GM12892 (cell line): Measurements from ENCODE around the gene ZP4.

Source experiments
- POLR2A ChIP-seq: IDR thresholded peaks from 2 replicates; pipeline ENCODE4 v1.6.1; 2011; ENCODE audit warnings: low read depth, low read length, control low read depth
- POLR2AphosphoS5 ChIP-seq: IDR thresholded peaks from 2 replicates; pipeline ENCODE4 v1.6.1; 2011; ENCODE audit warnings: low read depth, low read length, control low read depth

DNA sequence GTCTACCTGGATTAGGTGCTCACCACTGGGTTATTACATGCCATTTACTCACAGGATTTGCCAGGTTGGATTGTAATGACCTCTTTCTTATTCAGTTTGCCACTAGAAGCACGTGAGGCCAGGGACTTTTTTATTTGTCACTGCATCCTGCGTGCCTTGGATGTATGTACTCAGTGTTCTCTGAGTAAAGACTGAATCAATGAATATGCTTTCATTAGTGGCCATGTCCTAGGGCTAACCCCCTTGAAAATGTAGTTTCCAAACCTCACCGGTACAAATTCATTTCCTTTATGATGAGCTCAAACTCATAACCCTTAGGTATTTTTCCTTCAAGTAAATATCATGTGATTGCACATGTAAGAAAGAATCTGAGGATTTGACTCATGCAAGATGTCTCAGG lies 1.3 kb upstream of the ZP4 start:
- TF ChIP-seq POLR2A (no peak), POLR2AphosphoS5 (no peak)
